GM19467 (cell line): ENCODE data around the gene PDGFRB.
A peak's percentile ranks its signal among the peaks of the same experiment; 100 is the strongest.
"Not testable (repeated sequence)": the region's sequence is repeated elsewhere in the genome, so short reads cannot be mapped to it uniquely, and the experiment has no call there.

Source experiments
- ATAC-seq: cut with Tn5 transposase; IDR thresholded peaks from one replicate; pipeline ENCODE4 v1.9.1; 2021; ENCODE audit warnings: mild to moderate bottlenecking, moderate library complexity; ENCODE audit not compliant: unreplicated experiment

PDGFRB gene

DNA sequence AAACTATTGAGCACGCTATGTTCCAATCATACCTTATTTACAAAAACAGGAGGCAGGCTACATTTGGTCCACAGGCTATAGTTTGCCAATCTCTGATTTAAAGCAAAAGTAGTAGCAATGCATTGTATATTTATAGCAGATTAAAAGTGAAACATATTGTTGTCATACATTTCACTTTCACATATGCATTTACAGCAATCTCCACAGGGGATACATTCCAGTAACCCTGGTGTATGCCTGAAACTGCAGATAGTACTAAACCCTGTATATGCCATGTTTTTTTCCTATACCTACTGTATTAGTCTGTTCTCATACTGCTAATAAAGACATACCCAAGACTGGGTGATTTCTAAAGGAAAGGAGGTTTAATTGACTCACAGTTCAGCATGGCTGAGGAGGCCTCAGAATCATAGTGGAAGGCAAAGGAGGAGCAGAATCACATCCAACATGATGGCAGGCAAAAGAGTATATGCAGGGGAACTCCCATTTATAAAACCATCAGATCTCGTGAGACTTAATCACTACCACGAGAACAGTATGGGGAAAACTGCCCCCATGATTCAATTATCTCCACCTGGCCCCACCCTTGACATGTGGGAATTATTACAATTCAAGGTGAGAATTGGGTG lies 63.4 kb downstream of the PDGFRB start:
- ATAC-seq, result no peak

DNA sequence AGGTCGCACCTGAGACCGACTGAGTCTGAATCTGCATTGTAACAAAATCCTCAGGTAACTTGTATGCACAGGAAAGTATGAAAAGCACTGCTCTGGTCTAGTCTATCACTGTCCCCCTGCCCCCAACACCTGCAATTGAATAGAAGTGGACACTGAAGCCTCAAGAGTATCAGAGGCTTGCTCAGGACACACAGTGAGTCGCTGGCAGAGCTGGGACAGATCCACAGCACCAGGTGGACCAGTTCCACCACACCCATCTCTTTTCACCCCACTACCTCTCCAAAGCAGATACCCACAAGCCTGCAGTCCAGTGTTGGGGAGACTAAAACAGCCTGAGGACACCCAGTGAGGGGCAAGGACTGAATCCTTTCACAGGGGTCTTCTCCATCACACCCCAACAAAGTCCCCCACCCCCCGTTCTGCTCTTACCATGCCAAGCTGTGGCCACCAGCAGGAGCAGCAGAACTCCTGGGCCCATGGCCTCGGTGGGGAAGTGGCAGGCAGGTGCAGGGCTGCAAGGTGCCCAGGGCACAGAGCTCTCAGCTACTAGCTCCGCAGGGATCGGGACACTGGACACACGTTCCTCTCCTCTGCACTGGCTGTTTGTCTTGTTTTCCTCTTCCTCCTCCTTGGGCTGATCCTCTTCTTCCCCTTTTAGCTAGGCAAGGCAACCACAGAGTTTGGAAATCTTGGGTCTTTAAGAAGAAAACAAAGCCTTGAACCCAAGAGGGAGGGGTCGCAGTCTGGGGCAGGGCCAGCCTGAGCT lies 69.5 kb downstream of the PDGFRB start, which contains the start of gene CSF1R:
CSF1R (minus strand) TSS at position 605 of the 766 bp plus-strand sequence; CDS start at position 478, 127 bp downstream.
- ATAC-seq, result no peak

DNA sequence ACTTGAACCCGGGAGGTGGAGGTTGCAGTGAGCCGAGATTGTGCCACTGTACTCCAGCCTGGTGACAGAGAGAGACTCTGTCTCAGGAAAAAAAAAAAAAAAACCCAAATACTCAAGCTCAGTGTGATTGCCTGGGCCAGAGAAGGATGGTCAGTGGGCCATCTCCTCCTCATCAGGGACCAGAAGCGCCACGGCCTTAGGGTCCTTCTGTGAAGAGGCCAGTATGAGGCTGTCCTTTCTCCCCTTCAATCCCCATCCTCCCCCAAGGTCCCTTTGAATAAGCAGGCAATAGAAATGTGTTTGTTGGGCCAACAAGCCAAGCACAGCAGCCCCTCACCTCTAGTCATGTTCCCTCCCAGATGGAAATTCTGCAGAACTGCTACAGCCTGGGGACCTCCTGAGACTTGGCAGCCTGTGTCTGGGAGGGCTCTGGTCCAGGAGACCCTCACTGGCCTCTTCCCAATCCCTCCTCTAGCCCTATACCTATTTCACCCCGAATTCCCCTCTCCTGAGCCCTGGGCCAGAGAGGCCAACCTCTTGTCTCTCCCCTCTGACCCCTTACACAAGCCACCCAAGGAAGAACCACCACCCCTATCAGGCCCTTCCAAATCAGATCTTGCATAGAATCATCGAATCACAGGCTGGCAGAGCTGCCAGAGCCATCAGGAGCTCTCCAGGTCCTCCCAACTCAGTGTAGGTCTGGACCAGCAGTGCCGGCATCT lies 70.3 kb downstream of the PDGFRB start:
- ATAC-seq, result no peak

DNA sequence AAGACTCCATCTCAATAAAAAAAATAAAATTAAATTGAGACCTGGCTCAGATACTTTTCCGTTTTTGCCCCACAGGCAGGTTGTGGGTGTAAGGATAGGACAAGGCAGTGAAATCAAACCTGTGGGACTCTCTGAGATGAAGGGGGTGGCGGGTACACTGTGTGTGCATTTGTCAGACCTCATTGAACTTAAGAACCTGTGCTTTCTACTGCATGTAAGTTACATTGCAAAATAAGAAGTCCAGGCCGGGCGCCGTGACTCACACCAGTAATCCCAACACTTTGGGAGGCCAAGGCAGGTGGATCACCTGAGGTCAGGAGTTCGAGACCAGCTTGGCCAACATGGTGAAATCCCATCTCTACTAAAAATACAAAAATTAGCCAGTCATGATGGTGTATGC lies 70.9 kb downstream of the PDGFRB start:
- ATAC-seq, result not testable (repeated sequence)

DNA sequence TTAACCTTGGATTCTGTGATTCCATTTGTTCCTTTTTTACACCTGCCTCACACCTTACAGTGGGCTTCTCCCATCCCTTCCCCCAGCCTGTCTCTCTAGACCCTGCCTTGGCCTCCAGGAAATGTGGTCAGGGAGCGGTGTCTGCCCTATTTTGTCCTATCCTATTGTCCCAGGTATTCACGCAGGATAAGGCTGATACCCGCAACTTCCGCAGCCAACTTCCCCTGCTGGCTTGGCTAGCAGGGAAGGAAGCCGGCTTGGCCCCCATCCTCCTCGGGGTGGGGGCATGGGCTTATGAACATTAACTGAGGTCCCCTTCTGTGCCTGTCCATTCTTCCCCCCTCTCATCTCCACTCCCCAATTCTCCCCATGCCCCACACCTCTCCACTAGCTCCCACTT lies 72.8 kb downstream of the PDGFRB start:
- ATAC-seq, result no peak

DNA sequence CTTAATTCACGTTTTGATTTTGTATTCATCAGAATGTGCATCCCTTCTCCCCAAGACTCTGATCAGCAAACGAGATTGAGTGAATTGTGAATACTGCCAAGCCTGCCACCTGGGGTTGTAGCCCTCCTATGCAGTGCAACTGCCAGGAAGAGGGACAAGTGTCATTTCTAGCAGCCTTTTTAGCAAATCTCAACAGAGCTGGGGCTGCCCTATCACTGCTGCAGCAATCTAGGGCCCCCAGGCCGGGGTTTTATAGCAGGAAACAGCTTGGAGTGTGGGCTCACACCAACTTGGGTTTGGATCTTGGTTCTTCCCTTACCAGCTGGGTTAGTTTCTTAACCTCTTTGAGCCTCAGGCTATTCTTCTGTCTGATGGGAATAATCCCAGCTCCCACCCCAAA lies 73.3 kb downstream of the PDGFRB start:
- ATAC-seq, result no peak

DNA sequence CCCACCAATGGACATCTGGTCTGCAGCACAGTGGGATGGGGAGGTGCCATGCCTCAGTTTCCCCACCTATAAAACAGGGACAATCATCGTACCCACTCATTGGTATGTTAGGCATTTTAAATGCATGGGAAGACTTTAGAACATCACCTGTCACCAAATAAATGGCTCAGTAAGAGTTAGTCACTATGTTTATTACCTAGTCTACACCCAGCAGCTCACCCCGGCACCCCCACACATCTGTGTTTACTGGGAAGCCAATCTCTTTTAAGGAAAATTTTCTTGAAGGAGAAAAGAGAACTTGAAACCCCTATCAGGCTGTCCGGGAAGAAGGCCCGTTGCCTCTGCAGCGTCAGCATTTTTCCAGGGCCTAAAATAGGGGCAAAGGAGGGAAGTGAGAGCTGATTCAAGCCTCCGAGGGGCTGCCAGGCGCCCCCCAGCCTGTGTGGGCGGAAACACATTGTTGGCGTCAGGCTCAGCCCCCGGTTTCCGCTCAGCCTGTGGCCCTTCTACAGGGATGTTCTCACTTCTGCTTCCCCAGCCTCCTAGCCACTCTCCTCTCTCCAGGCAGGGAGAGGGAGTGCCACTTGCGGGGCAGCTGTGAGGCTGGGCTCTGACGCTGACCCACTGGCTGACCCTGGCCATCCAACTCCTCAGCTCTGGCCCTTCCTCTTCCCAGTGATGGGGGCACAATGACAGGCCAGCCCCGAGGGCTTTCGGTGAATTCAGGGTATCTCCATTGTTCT lies 73.9 kb downstream of the PDGFRB start:
- ATAC-seq, result peak; percentile 78

DNA sequence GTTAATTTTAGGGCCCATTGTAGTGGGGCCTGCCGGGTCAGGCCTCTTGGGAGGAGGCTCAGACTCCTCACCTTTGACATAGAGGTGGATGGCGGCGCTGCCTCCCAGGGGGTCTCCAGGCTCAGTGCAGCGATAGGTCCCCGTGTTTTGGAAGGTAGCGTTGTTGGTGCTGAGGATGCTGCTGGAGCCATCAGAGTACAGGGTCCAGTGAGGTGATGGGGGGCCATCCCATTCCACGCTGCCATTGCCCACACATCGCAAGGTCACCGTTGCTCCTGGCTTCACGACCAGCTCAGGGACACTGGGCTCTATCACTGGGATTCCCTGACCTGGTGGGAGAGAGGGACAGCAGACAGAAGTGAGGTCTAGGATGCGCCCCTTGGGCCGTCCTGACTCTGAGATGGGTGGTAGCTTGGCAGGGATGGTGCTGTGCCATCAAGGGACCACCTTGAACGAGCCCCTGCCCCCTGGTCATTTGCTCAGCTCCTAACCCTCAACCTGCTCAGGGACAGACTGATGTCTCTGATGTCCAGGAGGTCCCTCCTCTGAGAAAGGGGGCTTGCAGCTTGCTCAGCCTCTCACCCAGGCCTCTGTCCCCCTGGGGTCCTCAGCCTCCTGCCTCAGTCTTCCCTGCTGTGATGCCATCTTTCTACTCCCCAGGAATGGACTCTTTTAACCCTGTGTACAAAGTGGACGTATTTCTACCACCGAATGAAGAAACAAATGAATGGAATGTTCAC lies 74.8 kb downstream of the PDGFRB start:
- no peak for ATAC-seq

DNA sequence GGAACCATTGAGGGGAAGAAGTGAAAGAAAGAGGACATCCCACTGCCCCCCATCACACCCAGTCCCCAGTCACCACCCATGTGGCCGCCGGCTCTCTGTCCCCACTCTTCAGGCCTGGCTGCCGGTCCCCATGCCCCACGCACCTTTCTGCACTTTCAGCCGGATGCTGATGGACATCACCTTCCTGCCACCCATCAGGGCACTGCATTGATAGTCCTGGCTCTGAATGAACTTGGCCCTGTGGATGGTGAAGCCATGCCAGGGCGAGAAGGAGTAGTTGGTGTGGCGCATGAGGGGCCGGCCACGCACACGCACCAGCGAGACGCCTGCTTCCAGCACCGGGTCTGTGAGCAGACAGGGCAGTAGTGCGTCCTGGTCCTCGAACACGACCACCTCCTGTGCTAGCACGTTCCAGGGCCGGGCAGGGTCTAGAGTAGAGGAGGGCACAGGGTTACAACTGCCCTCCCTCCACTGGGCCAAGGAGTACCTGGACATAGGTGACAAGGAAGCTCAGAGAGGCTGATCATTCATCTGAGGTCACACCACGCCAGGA lies 75.7 kb downstream of the PDGFRB start:
- no peak for ATAC-seq

DNA sequence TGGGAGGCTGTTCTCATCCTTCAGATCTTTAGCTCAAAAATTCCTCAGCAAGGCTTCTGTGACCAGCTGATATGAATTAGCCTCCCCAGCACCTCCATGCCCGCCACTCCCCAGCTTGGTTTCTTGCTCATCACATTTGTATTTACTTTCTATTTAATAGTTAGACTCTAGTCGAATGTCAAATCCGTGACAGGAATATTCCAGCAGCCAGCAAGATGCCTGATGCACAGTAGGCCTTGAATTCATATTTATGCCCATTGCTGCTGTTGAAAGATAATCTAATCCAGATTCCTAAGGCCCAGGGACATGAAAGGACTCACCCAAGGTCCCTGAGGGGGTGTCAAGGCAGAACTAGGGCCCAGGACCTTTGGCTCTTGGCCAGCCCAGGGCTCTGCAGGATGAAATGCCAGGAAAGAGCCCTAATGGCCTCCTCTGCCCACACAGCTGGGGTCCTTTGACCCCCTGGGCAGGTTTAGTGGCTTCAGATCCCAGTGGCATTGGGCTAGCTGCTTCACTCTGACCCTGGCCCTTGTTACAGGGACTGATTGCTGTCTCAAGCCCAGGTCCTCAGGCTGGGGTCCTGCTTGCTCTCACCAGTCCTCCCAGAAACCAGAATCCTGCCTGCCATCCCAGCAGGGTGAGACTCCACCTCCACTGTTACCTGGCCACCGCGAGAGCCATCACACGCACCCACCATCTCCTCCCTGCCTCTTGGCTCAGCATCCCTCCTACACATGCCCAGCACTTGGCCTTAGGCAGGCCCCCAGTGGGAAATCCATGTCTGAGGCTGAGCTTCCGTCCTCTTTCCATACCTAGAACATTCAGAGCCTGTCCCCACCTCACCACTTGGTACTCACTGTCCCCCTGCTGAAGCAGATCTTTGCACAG lies 76.6 kb downstream of the PDGFRB start:
- ATAC-seq, result no peak

DNA sequence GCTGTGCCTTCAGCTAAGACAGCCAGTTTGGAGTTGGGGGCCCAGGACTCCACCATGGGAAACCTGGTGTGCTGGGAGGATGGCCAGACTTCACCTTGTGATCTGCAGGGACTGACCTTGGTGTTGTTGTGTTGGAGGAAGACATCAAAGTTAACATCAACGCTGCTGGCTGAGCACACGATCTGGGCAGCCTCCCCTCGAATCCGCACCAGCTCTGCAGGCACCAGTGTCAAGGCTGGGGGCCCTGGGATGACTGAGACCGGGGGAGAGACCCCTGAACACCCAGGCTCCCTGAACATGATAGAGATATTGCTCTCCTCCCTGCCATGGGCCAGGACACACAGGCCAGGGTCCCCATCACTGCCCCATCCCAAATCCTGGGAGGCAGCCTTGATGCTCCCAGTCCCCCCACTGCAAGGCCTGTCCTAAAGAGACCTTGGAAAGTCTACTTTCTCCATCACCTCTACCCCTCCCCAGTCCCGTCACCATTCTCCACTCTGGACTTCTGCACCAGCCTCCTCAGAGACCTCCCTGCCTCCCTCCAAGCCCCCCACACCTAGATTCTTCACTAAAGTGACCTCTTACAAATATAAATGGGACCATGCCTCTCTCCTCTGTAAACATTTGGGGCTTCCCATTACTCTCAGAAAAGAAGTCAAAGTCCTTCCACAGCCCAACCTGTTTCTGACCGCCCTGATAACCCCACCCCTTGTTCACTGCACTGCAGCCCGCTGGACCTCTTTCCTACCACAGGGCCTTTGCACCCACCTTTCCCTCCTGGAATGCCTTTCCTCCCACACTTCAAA lies 77.4 kb downstream of the PDGFRB start:
- ATAC-seq, result no peak

DNA sequence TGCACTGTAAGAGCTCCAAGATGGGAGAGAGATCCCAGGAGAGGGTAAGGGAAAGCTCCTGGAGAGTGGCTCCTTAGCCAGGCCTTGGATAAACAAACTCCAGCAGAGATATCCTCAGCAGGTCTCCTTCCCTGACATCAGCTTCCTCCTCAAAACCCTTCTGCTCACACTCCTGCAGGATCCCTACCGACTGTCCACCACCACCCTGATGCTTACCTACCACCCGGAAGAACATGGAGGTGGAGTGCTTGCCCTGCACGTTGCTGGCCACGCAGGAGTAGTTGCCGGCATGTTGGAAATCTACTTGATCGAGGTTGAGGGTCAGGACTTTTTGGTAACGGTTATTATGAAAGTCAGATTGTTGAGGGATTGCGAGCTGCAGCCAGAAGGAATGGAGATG lies 78.6 kb downstream of the PDGFRB start:
- ATAC-seq, result no peak

DNA sequence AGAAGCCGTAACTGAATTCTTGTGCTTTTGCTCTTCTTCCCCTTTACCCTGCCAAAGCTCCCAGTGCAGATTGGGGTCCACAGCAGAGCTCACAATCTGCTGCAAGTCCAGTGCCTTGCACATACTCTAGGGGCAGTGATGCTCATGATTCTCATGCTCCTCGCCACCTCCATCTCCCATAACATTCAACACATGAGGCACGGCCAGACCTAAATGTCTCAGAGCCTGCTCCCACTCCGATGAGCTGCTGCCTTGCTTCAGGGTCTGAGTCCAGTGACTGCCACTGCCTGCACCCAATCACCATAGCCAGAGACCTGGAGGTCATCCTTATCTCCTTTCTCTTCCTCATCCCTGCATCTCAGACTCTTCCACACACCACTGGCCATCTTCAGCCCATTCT lies 79.8 kb downstream of the PDGFRB start:
- ATAC-seq, result no peak

DNA sequence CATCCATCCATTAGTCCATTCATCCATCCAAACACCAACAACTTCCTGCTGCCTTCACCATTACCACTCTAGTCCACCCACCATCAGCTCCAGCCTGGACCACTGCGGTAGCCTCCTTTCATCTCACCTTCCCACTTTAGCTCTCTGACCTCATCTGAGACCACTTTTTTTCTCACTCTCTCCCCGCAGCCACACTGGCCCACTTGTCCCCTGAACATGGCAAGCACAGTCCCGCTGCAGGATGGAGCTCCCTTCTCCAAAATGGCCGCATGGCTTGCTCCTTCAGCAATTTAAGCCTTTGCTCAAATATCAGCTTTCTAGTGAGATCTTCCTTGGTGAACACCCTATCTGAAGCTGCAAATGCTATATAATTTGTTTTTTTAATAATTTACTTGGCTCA lies 80.4 kb downstream of the PDGFRB start:
- no peak for ATAC-seq

DNA sequence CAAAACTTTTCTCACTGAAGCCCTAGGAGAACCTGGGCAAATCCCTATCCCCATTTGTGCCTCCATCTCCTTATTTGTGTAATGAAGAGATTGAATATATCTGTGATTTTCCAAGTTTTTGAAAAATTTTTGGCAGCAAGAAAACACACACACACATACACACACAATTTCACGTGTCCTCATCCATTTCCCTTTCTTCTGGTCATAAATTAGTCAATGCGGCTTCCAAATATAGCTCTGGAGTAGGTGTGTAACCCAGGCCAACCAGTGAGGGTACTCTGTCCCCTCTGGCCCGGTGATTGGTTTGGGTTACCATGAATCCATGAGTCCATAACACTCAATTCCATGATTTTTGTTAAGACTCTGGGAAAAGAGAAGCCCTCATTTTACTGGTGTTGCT lies 82.0 kb downstream of the PDGFRB start:
- no peak for ATAC-seq

DNA sequence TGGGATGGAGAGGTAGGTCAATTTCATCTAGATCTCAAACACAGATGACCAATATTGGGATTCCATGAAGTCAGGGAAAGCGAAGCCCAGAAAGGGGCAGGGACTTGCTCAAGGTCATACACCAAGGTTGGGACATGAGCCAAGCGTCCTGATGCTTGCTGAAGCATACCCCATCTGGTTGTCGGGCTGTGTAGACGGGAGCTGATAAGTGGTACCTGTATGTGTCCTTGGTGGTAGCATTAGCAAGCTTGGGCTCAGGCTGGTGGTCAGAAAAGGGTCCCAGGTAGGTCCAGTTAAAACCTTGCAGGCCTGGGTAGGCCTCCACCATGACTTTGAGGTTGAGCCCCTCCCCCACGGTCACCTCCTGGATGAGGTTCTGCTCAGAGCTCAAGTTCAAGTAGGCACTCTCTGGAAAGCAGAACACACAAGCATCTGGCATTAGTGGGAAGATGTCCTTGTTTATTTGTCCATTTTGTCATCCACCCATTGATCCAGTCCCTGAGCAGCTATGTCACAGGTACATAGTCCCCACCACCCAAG lies 82.5 kb downstream of the PDGFRB start:
- no peak for ATAC-seq

DNA sequence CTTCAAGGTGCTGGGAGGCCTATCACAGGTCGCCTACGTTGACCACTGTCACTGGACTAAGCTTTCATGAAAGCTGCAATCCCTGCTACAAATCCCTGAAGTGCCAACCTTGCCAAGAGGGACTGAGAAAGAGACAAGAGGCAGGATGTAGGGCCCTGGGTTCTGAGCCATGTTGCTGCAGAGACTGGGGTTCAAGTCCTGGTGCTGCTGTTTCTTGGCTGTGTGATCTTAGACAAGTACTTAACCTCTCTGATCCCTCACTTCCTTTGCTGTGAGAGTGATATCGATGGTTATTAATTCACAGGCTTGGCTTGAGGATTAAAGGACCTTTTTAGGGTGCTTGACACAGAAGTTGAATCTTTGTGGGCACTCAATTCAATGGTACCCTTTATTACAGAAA lies 84.8 kb downstream of the PDGFRB start:
- no peak for ATAC-seq
